RWPE1 (cell line): Measurements from ENCODE around the gene NPAS2.
A peak's percentile ranks its signal among the peaks of the same experiment; 100 is the strongest.

Source experiments
- CTCF ChIA-PET: fragments of 350-600 bp; sonication (Branson Sonifier 250); formaldehyde crosslinking; extraction: SDS; loops from one replicate; lab custom pipeline; 2021; lab: Yijun Ruan, JAX
- POLR2A ChIA-PET: fragments of 400-600 bp; formaldehyde crosslinking; extraction: SDS; loops from one replicate; lab custom pipeline; 2020; ENCODE audit warnings: antibody characterized with exemption; ENCODE audit not compliant: low non-redundant PET; lab: Yijun Ruan, JAX
- DNase-seq: peaks from one replicate; pipeline ENCODE4 v3.0.0; 2012; ENCODE audit warnings: low spot score
- H3K27ac ChIP-seq: fragments of 450-650 bp; 2 replicates; pipeline ENCODE4 v1.5.1; 2017
- TF ChIP-seq, protein P1 (sequence below): fragments of 450-650 bp; conservative IDR thresholded peaks from 2 replicates; pipeline ENCODE4 v1.5.1; 2017; ENCODE audit warnings: low read depth, mild to moderate bottlenecking

Gene NPAS2

DNA sequence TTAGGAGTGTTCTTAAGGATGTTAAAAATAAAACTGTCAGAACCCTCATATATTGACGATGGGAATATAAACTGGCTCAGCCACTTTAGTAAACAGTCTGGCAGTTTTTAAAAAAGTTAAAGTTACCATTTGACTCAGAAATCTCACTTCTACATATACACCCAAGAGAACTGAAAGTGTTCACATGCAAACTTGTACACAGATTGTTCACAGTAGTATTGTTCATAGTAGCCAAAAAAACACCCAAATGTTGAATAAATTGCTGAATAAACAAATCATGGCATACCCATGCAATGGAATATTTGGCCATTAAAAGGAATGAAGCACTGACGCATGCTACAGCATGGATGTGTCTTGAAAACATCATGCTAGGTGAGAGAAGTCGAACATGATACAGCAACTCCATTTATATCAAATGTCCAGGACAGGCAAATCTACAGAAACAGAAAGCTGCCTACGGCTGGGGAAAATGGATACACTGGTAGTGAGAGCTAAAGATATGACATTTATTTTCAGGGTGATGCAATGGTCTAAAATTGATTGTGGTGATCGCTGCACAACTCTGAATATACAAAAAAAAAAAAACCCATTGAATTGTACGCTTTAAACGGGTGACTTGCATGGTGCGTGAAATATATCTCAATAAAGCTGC, 192.2 kb downstream of the NPAS2 start:
- no peak overlapping the region for H3K27ac ChIP-seq
- CTCF ChIA-PET: interaction anchor here (0.6 to 2.6 kb wide), 15 partner anchors 10 to 1571 kb away, joined by 3 to 12 read pairs (median 5); partner anchors contain the start of genes RPL31 and TBC1D8
- POLR2A ChIA-PET: interaction anchor here (0.6 kb wide), 1 partner anchor 19 kb away, joined by 3 read pairs; no protein-coding TSS in a partner anchor
- TF ChIP-seq, protein P1, sequence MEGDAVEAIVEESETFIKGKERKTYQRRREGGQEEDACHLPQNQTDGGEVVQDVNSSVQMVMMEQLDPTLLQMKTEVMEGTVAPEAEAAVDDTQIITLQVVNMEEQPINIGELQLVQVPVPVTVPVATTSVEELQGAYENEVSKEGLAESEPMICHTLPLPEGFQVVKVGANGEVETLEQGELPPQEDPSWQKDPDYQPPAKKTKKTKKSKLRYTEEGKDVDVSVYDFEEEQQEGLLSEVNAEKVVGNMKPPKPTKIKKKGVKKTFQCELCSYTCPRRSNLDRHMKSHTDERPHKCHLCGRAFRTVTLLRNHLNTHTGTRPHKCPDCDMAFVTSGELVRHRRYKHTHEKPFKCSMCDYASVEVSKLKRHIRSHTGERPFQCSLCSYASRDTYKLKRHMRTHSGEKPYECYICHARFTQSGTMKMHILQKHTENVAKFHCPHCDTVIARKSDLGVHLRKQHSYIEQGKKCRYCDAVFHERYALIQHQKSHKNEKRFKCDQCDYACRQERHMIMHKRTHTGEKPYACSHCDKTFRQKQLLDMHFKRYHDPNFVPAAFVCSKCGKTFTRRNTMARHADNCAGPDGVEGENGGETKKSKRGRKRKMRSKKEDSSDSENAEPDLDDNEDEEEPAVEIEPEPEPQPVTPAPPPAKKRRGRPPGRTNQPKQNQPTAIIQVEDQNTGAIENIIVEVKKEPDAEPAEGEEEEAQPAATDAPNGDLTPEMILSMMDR: no peak
- no peak for DNase-seq

DNA sequence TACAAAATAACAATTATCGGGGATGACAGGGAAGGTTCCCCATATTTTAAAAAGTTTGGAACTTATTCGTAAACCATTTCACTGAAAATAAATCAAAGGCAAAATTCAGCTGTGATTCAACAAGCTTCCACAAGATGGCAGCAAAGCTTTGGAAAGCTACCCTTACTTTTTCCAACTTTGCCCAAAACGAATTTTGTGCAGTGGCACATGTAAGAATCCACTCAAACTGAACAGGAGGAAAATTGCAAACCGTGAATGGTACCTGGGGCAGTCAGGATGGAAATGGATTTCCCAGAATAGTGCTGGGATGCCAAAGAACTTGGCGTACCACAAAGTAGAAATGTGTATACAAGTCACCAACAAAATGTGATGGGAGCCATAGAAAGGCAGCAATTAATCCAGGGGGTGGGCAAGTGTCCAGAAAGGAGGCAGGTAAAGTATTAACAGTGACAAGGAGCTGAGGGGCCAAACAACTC, 192.8 kb downstream of the NPAS2 start:
- CTCF ChIA-PET: interaction anchor here (0.6 to 2.6 kb wide), 19 partner anchors 10 to 1701 kb away, joined by 3 to 12 read pairs (median 5); partner anchors contain the start of genes RPL31 and TBC1D8
- no peak for DNase-seq

DNA sequence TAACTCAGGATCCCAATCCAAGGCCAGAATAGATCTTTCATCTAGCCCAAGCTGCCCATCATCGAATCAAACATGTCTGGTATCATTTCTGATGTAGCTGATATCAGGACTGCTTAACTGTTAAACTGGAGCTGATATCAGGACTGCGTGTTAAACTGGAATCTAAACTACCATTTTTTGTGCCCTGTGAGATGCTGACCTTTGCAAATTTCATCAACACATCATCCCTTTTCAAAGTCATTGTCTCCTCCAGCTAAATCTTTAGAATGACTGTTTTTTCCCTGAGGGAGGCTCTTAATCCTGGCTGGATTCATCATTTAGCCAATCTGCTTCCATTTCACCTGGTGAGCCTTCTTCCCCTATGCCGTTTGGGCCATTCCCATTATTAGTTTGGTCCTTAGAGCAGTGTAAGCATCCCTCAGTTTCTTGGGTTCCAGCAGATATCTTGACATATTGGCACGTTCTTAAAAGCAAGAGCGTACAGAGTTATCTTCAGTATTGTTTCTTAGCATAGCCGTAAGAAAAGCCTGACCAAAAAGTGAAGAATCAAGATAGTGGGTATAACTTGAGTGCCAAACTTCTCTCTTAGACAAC, 194.4 kb downstream of the NPAS2 start:
- DNase-seq: no peak
- POLR2A ChIA-PET: no interaction called here
- TF ChIP-seq, protein P1: no peak
- no peak overlapping the region for H3K27ac ChIP-seq
- CTCF ChIA-PET: interaction anchor here (0.7 kb wide), 1 partner anchor 11 kb away, joined by 3 read pairs; no protein-coding TSS in a partner anchor

More for the DNA sequence above, 192.8 kb downstream of the NPAS2 start:
- H3K27ac ChIP-seq: no peak overlapping the region
- TF ChIP-seq, protein P1: peak; percentile 83
- POLR2A ChIA-PET: interaction anchor here (0.6 kb wide), 1 partner anchor 18 kb away, joined by 3 read pairs; no protein-coding TSS in a partner anchor

DNA sequence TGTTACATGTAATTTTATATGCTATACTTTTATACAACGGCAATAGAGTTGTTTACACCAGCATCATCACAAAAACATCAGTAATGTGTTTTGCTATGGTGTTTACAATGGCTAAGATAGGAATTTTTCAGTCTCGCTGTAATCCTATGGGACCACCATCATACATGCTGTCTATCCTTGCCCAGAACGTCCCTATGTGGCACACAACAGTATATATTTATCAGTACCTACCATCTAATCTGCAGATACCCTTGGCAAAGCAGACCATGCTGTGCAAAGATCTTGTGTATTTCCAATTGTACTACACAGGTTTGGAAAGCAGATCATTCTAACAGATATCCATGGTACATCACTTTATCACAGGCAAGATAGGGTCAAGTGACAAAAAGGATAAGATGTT, 197.4 kb downstream of the NPAS2 start:
- CTCF ChIA-PET: no interaction called here

DNA sequence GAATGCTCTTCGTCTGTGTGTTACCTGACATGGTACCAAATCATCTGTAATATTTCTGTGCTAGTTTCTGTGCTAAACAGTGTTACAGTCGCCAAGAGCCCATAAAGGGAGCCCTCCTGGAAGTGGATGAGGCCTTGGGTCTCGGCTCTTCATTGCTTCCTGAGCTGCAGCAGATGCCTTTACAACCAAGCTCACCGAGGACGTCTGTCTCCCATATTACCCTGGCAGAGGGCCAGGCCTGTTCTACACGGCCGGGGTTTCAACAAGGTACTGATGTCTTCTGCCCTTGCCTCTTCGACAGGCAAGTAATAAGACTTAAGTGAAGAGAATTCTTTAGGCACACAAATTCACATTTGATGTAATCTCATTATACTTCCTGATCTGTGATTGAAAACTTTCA, 199.0 kb downstream of the NPAS2 start:
- H3K27ac ChIP-seq: no peak overlapping the region
- no peak for DNase-seq
- TF ChIP-seq, protein P1: no peak
- CTCF ChIA-PET: no interaction called here
- POLR2A ChIA-PET: no interaction called here

More for the DNA sequence above, 197.4 kb downstream of the NPAS2 start:
- POLR2A ChIA-PET: no interaction called here
- TF ChIP-seq, protein P1: no peak
- no peak overlapping the region for H3K27ac ChIP-seq
- DNase-seq: no peak

DNA sequence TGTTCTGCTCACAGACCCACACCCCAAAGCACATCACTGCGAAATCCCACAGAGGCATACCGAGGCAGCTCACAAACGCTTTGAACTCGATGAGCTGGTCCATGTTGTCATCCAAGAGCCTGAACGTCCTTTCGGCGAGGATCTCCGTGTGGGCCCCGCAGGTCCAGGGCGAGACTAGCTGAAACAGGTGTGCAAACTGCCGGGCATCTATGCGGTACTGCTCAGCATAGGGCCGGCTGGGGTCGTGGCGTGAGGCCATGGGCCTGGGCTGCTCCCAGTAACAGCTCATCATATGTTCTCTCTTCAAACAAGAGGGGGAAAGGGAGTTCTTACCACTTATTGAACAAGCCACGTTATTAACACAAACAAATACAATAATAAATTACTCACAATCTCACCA, 202.3 kb downstream of the NPAS2 start:
- H3K27ac ChIP-seq: no peak overlapping the region
- TF ChIP-seq, protein P1: no peak
- DNase-seq: no peak
- CTCF ChIA-PET: no interaction called here
- POLR2A ChIA-PET: no interaction called here
